Uterus (tissue), 4 donors: ENCODE data around the gene NAT14. TPM values are rescaled to one million over a fixed set of nuclear protein-coding genes. Genes with fewer than 3 reads are reported as not detected.

Experiments
- DNase-seq, 2 donors: peaks; one replicate each; pipeline ENCODE4 v3.0.0-alpha.2; 2019 to 2020
- H3K27ac ChIP-seq, 2 donors: fragments of 200-600 bp; sonication (generic); 1 replicate in 1 of 2; 2 replicates in 1 of 2; pipeline ENCODE4 v1.5.1; 2016 to 2018
- H3K27me3 ChIP-seq, 2 donors: fragments of 200-600 bp; sonication (generic); one replicate each; pipeline ENCODE4 v1.5.1; 2018 to 2019; ENCODE audit warnings: control low read depth in 1 of 2
- H3K36me3 ChIP-seq, 2 donors: fragments of 200-600 bp; sonication (generic); one replicate each; pipeline ENCODE4 v1.5.1; 2019; ENCODE audit warnings: control low read depth in 1 of 2
- H3K4me1 ChIP-seq, 2 donors: fragments of 200-600 bp; sonication (generic); one replicate each; pipeline ENCODE4 v1.5.1; 2018 to 2019; ENCODE audit warnings: control low read depth in 1 of 2
- H3K4me3 ChIP-seq, 2 donors: fragments of 200-600 bp; sonication (generic); 1 replicate in 1 of 2; 2 replicates in 1 of 2; pipeline ENCODE4 v1.5.1; 2018 to 2019; ENCODE audit warnings: mild to moderate bottlenecking in 1 of 2
- H3K9me3 ChIP-seq, 2 donors: fragments of 200-600 bp; sonication (generic); one replicate each; pipeline ENCODE4 v1.5.1; 2019; ENCODE audit warnings: control low read depth in 1 of 2
- CTCF ChIP-seq, 4 experiments: fragments of 200-600 bp in 2 of 4; fragments of 450-650 bp in 2 of 4; sonication (generic) in 2 of 4; IDR thresholded peaks; one replicate each; pipeline ENCODE4 v1.5.1; 2016 to 2019; ENCODE audit warnings: antibody characterized with exemption in 4 of 4, mild to moderate bottlenecking in 2 of 4, moderate library complexity in 1 of 4
- POLR2A ChIP-seq, 2 donors: fragments of 450-650 bp; IDR thresholded peaks; one replicate each; pipeline ENCODE4 v1.6.1; 2016; ENCODE audit warnings: antibody characterized with exemption in 2 of 2, mild to moderate bottlenecking in 1 of 2, moderate library complexity in 1 of 2
- intact Hi-C: fragments of 100-400 bp; cut with DNase I; formaldehyde crosslinking; loops from one replicate; pipeline ENCODE4 v1.15.1; 2023; ENCODE audit warnings: low total_unique reads
- total RNA-seq, 4 donors: library from RNA; depleted of rRNA in 3 of 4; stranded (reverse); fragments of >200 nt in 3 of 4; gene quantifications; one replicate each; pipeline versions ENCODE4 v1.1.0 to v1.2.4, GENCODE V29; 2014 to 2023
- donor health status: DM: yes; HTN: yes; CAD: no.

NAT14 gene
- total RNA-seq = 10 to 100 TPM; 16.8 to 44.3 (median 19.6) TPM

GRCh38 chr19:55484593-55485438 lies at the start of gene NAT14:
Gene NAT14, plus strand, starts transcription at chr19:55485188. Its CDS starts 521 bp downstream, at chr19:55485709.
- H3K27ac ChIP-seq = peak within 1 kb of the TSS; percentile 96 to 99
- TF ChIP-seq CTCF (IDR thresholded peaks at IDR 0.05) (no peak), POLR2A (IDR thresholded peaks at IDR 0.05) (peak in 1 of 2 donors; percentile 39)
- no peaks in the 10 kb centered on the region for H3K9me3 ChIP-seq
- DNase-seq = peak; percentile 61 to 76
- H3K27me3 ChIP-seq = no peaks in the 10 kb centered on the region
- H3K4me1 ChIP-seq = peaks cover 5 to 32% of the 10 kb centered on the region in 2 donors
- H3K4me3 ChIP-seq = peak within 1 kb of the TSS; percentile 42 to 58
- no peaks in the 10 kb centered on the region for H3K36me3 ChIP-seq
- intact Hi-C loops = no loop called here

DNA sequence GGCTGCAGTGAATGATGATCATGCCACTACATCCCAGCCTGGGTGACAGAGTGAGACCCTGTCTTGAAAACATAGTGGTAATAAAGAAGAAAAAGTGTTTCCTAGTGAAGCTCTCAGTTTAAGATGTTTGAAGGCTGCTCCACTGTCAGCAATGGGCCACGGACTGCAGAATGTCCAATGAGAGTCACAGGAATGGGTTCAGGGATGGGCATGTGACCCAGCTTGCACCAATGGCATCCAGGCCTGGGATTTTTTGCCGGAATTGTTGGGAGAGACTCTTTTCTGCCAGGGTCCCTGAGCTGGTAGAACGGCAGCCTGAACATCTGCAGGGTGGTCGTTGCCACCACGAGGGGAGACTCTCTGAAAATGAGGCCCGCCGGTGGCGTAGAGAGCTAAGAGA lies 48.1 kb upstream of the NAT14 start:
- Histone ChIP-seq H3K4me3 (no peak overlapping the region), H3K27ac (no peak overlapping the region), H3K27me3 (peaks cover 14 to 44% of the 10 kb centered on the region in 2 donors), H3K9me3 (no peaks in the 10 kb centered on the region), H3K4me1 (no peaks in the 10 kb centered on the region), H3K36me3 (no peaks in the 10 kb centered on the region)
- TF ChIP-seq POLR2A (IDR thresholded peaks at IDR 0.05) (no peak), CTCF (IDR thresholded peaks at IDR 0.05) (no peak)
- no peak for DNase-seq
- intact Hi-C loops = no loop called here

DNA sequence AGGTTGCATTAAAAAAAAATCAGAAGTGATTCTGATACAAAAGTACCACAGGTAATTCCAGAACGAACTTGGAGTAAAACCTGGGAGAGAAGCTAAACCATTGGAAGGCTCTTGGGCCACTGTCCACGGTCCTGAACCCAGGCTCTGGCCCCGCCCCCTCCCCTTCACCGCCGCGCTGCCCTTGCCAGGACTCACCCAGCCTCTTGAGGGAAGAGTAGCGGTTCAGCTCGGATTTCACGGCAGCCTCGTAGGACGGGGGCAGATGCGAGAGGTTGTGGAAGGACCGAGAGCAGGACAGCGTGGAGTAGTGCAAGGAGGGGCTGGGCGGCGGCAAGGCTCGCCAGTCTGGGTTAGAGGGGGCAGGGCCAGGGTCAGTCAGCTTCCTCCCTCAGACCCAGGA lies 47.6 kb upstream of the NAT14 start:
- TF ChIP-seq POLR2A (IDR thresholded peaks at IDR 0.05) = no peak
- no peak for TF ChIP-seq CTCF (IDR thresholded peaks at IDR 0.05)
- peaks cover 17 to 40% of the 10 kb centered on the region in 2 donors for H3K27me3 ChIP-seq
- H3K36me3 ChIP-seq = no peaks in the 10 kb centered on the region
- H3K4me3 ChIP-seq = no peak overlapping the region
- DNase-seq = no peak
- H3K27ac ChIP-seq = no peak overlapping the region
- no peaks in the 10 kb centered on the region for H3K4me1 ChIP-seq
- intact Hi-C loops = no loop called here
- no peaks in the 10 kb centered on the region for H3K9me3 ChIP-seq

- no peak overlapping the region for H3K4me3 ChIP-seq
- no peaks in the 10 kb centered on the region for H3K36me3 ChIP-seq
- H3K27ac ChIP-seq = no peak overlapping the region
- TF ChIP-seq POLR2A (IDR thresholded peaks at IDR 0.05) (no peak), CTCF (IDR thresholded peaks at IDR 0.05) (no peak)
- H3K4me1 ChIP-seq = no peaks in the 10 kb centered on the region
- intact Hi-C loops = no loop called here
- DNase-seq = no peak
- H3K27me3 ChIP-seq = peaks cover 17 to 44% of the 10 kb centered on the region in 2 donors
- H3K9me3 ChIP-seq = no peaks in the 10 kb centered on the region
These were observed 45.9 kb upstream of the NAT14 start for GRCh38 chr19:55439052-55439451.

DNA sequence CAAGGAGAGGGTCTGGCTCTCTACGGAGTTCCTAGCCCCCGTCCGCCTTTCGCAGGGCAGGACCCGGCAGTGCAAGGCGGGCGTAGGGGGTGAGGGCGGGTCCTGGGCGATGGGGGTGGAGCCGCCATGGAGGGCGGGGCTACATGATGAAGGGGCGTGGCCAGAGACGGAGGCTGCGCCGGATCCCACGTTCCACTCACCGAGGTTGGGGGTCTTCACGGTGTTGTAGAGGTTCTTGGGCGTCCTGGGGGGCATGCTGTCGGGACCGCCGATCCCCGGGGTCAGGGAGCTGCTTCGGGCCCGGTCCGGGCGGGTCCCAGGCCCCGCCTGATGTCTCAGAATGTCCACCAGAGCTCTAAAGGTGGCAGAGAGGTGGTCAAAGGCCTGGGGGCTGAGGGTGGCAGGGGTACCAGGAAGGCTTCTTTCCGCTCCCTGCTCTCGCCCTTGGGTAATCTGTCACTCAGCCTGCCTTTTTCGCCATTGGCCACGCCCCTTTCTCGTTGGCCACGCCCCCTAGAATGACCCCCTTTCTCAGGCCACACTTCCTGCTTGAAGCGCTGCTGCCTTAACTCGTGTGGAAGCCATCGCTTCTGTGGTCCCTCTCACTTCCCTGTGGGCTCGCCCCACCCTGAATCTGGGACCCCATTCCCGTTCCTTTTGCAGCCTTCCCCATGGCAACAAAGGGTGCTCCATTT lies 44.4 kb upstream of the NAT14 start:
- no peaks in the 10 kb centered on the region for H3K4me1 ChIP-seq
- no peaks in the 10 kb centered on the region for H3K9me3 ChIP-seq
- no peak overlapping the region for H3K27ac ChIP-seq
- TF ChIP-seq CTCF (IDR thresholded peaks at IDR 0.05) (no peak), POLR2A (IDR thresholded peaks at IDR 0.05) (no peak)
- DNase-seq = no peak
- H3K27me3 ChIP-seq = peaks cover 17 to 54% of the 10 kb centered on the region in 2 donors
- intact Hi-C loops = no loop called here
- no peak overlapping the region for H3K4me3 ChIP-seq
- no peaks in the 10 kb centered on the region for H3K36me3 ChIP-seq
